ENCODE measurements around the gene IFNA2. TPM values are rescaled to one million over a fixed set of nuclear protein-coding genes. Genes with fewer than 3 reads are reported as not detected.

IFNA2 gene
- total RNA-seq, 2 donors from 2014 or later, result not detected

GRCh38 chr9:21334701-21335632 is 50.2 kb downstream of the IFNA2 start, which contains the start of gene KLHL9:
KLHL9 (minus strand) TSS chr9:21335404; CDS start chr9:21334859, 545 bp downstream.
- H3K36me3 Mint-ChIP-seq, result peaks cover 18 to 25% of the 10 kb centered on the region in 2 donors
- H3K27ac Mint-ChIP-seq, result peak within 1 kb of the TSS; percentile 91 to 98
- DNase-seq (ENCODE audit: low spot score in 2 of 2) (peak; percentile 79 to 89), ATAC-seq (peak; percentile 92)
- H3K9me3 Mint-ChIP-seq, result no peaks in the 10 kb centered on the region

Other genes with a start within 250 kb of the IFNA2 start
- gene IFNW1, start 243.6 kb downstream of the IFNA2 start, total RNA-seq, result not detected
- gene IFNA21, start 218.7 kb downstream of the IFNA2 start, total RNA-seq, result not detected
- not detected for gene IFNA4, start 197.8 kb downstream of the IFNA2 start, total RNA-seq
- not detected for gene IFNA7, start 183.2 kb downstream of the IFNA2 start, total RNA-seq
- not detected for gene IFNA10, start 178.3 kb downstream of the IFNA2 start, total RNA-seq
- gene IFNA16, start 168.1 kb downstream of the IFNA2 start, total RNA-seq, result not detected
- gene IFNA17, start 157.2 kb downstream of the IFNA2 start, total RNA-seq, result not detected
- not detected for gene IFNA14, start 145.4 kb downstream of the IFNA2 start, total RNA-seq
- gene IFNA5, start 80.1 kb downstream of the IFNA2 start, total RNA-seq, result not detected
- gene KLHL9, start 50.0 kb downstream of the IFNA2 start, total RNA-seq, result 10 to 100 TPM; 14.6 to 14.8 TPM
- gene IFNA6, start 34.5 kb downstream of the IFNA2 start, total RNA-seq, result not detected
- not detected for gene IFNA13, start 17.3 kb downstream of the IFNA2 start, total RNA-seq
- not detected for gene IFNA8, start 23.7 kb upstream of the IFNA2 start, total RNA-seq
- gene IFNA1, start 55.0 kb upstream of the IFNA2 start, total RNA-seq, result not detected
- gene IFNE, start 96.9 kb upstream of the IFNA2 start, total RNA-seq, result not detected

Measured in activated naive CD4-positive, alpha-beta T cell treated with anti-CD3 and anti-CD28 coated beads, Interleukin-2, amount 50 U/mL, for 72 hours (primary cell).